Stimulated activated CD4-positive, alpha-beta T cell treated with anti-CD3 and anti-CD28 coated beads, Interleukin-1b, Interleukin-23, amount 100 ng/mL, for 1 hour (primary cell): ENCODE measurements around the gene TEKT2.

Experiments used
- DNase-seq, 2 donors: peaks; one replicate each; pipeline ENCODE4 v3.0.0-alpha.2; 2020; ENCODE audit warnings: low read depth in 2 of 2

The TEKT2 gene

DNA sequence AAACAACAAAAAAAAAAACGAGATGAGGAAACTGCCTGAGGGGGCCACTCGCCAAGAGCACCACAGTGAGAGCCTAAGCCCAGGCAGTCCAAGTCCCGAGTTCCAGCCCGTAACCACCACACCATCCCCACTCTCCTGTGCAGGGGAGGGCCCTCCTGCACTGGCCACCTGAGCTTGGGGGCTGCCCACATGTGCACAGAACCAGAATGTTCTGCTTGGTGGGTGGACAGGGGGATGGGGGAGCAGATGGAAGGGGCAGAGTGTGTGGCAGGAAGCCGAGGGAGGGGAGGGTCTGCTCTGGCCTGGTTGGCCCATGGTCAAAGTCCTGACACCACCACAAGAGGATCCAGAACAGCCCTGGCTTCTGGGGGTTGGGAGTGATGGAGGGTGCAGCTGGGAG is 22.4 kb downstream of the TEKT2 start:
- DNase-seq = no peak

DNA sequence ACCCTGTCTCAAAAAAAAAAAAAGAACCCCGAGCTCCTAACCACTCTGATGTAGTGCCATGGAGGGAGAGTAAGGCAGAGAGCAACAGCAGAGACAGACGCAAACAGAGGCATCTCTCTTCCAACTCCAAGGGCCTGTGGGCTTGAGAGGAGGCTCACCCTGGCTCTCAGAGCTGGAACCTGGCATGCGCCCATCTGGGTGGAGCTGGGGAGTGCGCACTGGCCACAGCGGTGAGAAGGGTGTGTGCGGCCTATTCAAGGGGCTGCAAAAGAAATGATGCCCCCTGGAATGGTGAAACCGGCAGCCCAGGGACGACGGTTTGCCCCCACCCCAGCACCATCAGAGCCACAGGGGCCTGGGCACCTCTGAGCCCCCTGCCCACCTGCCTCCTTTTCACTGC is 23.5 kb downstream of the TEKT2 start:
- DNase-seq = no peak

DNA sequence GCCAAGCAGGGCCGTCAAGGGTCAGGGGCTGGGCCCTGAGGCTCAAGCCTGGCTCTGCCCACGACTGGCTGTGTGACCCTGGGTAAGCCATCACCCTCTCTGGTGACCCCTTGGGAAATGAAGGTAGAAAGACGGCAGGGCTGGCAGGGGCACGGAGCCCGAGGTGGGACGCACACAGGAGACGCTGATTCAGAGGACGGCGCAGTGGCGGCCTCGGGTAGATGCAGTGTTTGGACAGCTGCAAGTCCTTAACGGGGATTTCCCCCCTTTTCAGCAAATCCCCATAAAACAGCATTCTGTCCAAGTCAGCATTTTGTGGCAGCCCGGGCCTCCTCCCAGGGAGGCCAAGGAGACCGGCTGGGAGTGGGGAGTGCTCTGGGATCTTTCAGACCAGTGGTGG is 24.4 kb downstream of the TEKT2 start:
- no peak for DNase-seq

- no peak for DNase-seq
Measured at GRCh38 chr1:36109041-36109679, 25.3 kb downstream of the TEKT2 start.

DNA sequence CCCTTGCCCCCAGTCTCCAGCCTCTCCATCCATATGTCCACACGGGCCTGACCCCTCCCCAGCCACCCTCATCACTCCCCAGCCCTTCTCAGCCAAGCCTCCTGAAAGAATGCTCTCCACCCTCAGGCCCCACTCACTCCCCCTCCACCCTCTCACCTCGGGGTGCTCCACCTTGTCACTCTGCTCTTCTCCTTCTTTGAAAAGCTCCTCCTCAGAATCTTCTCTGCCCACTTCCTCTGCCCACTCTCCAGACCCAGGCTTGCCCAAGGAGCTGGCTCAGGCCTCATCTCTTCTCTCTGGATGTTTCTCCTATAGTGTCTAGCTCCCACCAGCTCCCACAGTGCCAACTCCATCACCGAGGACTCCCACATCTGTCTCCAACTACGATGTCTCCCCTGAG is 27.3 kb downstream of the TEKT2 start:
- no peak for DNase-seq

- DNase-seq = no peak
Measured at GRCh38 chr1:36112823-36113222, 28.9 kb downstream of the TEKT2 start.

GRCh38 chr1:36114371-36114770 is 30.5 kb downstream of the TEKT2 start:
- DNase-seq = no peak

GRCh38 chr1:36115200-36115669 is 31.3 kb downstream of the TEKT2 start:
- DNase-seq = no peak

- no peak for DNase-seq
Measured at GRCh38 chr1:36115931-36116330, 32.0 kb downstream of the TEKT2 start.

GRCh38 chr1:36116901-36117300 is 33.0 kb downstream of the TEKT2 start:
- no peak for DNase-seq

- no peak for DNase-seq
Measured at GRCh38 chr1:36118447-36119204, 34.7 kb downstream of the TEKT2 start.

DNA sequence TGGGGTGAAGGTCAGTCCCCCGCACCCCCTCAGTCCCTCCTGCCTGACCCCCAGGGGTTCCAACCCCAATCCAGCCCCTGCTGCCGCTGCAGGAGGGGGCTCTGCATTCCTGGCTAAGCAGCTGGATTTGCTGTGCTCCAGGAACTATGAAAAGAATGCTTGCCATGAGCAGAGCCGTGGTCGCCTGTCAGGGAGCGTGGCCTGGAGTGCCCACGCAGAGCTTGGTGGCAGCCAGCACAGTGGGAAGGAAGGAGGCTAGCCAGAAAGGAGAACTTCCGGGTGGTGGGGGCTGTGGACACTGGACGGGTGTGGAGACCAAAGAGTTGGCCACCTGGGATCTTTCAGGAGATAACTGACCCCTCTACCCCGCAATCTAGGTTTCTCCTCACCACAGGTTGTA is 35.6 kb downstream of the TEKT2 start:
- no peak for DNase-seq

- DNase-seq = no peak
Measured at GRCh38 chr1:36122062-36123030, 38.5 kb downstream of the TEKT2 start.

- no peak for DNase-seq
Measured at GRCh38 chr1:36123356-36123755, 39.5 kb downstream of the TEKT2 start.

DNA sequence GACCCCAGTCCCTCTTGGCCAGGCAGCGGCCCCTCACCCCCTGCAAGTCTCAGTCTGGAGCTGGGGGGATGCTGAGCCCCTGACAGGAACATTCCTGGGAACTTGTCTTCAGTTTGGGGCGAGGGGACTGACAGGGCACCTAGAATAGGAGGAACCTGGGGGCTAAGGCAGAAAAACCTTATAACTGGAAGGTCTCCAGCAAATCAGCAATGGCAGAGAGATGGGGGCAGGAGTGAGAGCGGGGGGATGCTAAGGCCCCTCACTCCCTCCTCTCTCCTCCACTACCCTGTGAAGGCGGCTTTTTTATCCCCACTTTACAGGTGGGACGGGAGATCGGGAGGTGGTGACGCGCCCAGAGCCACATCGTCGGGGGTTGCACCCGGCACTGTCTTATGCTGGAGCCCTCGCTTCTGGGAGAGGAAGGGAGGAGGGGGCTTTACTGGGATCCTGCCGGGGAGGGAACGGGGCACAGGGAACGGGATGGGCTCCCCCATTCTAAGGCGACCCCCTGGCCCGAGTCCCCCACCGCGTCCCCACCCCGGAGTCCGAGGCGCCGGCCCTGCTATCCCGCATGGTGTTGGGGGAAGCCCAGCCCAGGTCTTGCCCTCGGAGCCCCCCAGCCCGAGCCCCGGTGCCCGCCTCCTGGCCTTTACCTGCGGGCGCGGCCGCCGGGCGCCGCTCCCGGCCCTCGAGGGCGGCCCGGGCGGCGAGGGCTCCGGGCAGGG is 40.7 kb downstream of the TEKT2 start:
- no peak for DNase-seq

GRCh38 chr1:36125129-36125991 is 41.5 kb downstream of the TEKT2 start, which contains the start of gene COL8A2:
Gene COL8A2 (minus strand): TSS chr1:36125222. CDS start chr1:36100242, 24,980 bp downstream.
- DNase-seq = no peak

- no peak for DNase-seq
Measured at GRCh38 chr1:36126005-36126716, 42.3 kb downstream of the TEKT2 start.

DNA sequence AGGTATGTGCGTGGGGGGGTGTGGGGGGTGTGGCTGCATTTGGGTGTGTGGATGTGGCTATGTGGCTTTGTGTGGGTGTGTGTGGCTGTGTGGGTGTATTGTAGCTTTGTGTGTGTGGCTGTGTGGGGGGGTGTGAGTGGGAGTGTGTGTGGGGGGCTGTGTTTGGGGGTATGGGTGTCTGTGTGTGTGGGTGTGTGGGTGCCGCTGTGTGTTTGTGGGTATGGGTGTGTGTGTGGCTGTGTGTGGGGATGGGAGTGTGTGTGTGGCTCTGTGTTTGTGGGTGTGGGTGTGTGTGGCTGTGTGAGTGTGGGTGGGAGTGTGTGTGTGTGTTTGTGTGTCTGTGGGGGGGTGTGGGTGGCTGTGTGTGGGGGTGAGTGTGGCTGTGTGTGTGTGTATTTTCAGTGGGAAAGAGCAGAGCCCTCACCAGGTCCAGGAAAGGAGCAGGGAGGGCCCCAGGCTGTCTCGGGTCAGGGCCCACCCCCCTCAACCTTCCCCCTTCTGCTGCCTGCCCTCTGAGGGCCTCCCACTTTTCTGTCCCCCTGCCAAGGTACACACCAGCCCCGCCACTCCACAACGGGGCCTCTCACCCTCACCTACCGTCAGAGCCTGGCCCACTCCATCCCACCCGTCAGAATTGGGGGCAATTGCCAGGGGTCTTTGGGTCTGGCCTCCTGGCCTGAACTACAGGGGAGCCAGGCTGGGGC is 43.1 kb downstream of the TEKT2 start:
- no peak for DNase-seq
